Measurements from ENCODE around the gene S100A11.

S100A11 gene

DNA sequence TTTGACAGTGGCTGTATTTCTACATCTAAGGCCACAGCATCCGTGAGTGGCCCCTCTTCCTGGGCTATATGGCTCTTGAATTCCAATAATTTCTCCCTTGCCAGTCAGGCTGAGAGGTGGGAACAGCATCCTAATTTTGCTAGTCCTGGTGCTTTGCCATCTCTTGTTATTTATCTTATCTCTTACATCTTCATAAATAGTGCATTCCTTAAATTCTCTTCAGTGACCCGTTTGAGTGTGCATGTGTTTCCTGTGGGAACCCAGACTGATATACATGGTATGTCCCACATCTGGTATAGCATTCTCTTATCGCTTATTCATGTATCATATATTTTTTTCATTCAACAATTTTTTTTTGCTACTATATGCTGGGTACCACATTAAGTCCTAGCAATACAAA is 9.9 kb downstream of the S100A11 start:
- H3K27ac ChIP-seq = no peak overlapping the region
- TF ChIP-seq, protein P1, sequence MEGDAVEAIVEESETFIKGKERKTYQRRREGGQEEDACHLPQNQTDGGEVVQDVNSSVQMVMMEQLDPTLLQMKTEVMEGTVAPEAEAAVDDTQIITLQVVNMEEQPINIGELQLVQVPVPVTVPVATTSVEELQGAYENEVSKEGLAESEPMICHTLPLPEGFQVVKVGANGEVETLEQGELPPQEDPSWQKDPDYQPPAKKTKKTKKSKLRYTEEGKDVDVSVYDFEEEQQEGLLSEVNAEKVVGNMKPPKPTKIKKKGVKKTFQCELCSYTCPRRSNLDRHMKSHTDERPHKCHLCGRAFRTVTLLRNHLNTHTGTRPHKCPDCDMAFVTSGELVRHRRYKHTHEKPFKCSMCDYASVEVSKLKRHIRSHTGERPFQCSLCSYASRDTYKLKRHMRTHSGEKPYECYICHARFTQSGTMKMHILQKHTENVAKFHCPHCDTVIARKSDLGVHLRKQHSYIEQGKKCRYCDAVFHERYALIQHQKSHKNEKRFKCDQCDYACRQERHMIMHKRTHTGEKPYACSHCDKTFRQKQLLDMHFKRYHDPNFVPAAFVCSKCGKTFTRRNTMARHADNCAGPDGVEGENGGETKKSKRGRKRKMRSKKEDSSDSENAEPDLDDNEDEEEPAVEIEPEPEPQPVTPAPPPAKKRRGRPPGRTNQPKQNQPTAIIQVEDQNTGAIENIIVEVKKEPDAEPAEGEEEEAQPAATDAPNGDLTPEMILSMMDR (conservative IDR thresholded peaks at IDR 0.05) = no peak
- TF ChIP-seq ZFX (IDR thresholded peaks at IDR 0.05) = no peak

DNA sequence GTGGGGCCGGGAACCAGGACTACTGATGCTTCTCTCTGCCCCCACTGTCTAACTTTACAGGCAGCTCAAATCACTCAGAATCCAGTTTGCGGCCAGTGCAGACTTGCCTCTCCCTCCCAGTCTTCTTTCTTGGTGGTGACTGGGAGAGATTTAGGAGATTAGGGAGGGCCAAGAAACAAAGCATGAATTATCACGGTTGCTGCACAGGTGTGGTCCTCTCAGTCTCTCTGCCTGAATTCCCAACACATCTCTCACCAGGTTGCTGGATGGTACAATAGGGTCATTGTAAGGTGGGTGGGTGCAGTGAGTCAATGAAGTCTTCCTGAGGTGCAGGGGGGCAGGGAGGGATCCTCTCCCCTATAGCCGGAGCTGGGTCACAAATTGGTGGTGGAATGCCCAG is 12.6 kb downstream of the S100A11 start:
- H3K27ac ChIP-seq = no peak overlapping the region
- TF ChIP-seq ZFX (IDR thresholded peaks at IDR 0.05) = no peak
- TF ChIP-seq, protein P1 (conservative IDR thresholded peaks at IDR 0.05) = no peak

DNA sequence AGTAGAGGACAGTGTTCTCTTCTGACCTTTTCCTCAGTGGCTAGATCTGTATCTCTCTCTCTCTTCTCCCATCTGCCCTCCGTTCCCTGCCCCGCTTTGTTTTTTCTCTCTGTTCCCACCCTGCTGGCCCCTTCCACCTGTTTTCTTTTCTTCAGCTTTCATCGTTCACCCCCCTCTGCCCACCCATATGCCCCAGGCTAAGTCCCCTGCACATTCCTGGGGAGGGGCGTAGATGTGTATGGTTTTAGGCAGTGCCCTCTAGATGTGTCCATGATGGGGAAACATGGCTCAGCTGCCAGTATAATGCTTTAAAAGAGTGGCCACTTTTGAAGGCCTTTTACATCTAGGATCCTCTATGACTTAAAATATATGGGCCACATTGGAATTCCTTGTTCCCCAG is 13.6 kb downstream of the S100A11 start:
- TF ChIP-seq ZFX (IDR thresholded peaks at IDR 0.05) = no peak
- TF ChIP-seq, protein P1 (conservative IDR thresholded peaks at IDR 0.05) = no peak
- no peak overlapping the region for H3K27ac ChIP-seq

DNA sequence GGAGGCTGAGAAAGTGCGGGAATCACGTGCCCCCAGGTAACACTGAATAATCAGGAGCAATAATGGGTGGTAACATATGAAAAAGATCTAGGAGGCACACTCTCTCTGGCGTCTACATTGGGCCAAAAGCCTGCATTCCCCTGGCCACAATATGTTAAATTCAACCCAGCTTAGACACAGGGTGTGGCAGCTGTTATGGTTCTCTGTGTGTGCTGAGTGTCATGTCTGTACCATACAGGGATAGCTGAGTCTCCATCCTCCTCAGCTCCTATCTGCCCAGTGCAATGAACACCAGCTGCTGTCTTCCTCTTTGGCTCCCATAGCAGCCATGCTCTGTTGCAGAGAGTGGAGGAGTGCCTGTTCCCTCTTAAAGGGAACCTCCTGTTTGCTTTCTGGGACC is 14.3 kb downstream of the S100A11 start:
- no peak for TF ChIP-seq ZFX (IDR thresholded peaks at IDR 0.05)
- TF ChIP-seq, protein P1 (conservative IDR thresholded peaks at IDR 0.05) = no peak
- H3K27ac ChIP-seq = no peak overlapping the region

DNA sequence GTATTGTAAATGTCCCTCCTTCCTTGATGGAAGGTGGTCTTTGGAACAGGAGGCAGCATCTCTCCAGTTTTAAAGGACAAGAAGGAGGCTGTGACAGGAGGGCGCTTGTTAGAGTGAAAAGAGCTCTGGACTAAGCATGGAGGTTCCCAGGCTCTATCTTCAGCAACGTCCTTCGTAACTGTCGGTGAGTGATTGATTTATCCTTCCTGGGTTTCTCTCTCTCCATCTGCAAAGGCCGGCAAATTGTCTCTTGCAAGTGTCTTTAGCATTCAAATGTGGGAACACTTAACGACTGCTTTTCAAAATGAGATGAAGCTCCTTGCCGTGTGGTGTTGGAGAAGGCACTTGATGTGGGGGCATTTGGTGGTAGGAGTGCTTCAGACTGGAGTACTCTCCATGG is 15.2 kb downstream of the S100A11 start:
- no peak overlapping the region for H3K27ac ChIP-seq
- no peak for TF ChIP-seq ZFX (IDR thresholded peaks at IDR 0.05)
- TF ChIP-seq, protein P1 (conservative IDR thresholded peaks at IDR 0.05) = no peak

DNA sequence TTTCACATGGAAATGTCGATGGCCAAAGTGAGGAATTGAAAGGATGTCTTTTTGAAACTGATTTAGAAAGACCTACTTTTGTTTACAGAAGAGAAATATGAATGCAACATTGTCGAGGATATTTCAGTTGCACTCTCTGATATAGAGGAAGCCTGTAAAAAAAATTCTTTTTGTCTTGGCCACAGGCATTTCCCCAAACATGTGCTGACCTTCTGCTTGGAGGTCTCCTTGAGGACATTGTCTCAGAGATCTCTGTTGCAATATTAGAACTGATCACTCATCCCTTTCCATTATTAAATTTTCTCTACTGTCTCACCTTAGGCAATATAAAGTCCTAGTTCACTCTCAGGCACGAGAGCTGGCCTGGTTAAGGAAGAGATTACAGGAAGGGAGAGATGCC is 16.0 kb downstream of the S100A11 start:
- no peak for TF ChIP-seq ZFX (IDR thresholded peaks at IDR 0.05)
- TF ChIP-seq, protein P1 (conservative IDR thresholded peaks at IDR 0.05) = no peak
- no peak overlapping the region for H3K27ac ChIP-seq

DNA sequence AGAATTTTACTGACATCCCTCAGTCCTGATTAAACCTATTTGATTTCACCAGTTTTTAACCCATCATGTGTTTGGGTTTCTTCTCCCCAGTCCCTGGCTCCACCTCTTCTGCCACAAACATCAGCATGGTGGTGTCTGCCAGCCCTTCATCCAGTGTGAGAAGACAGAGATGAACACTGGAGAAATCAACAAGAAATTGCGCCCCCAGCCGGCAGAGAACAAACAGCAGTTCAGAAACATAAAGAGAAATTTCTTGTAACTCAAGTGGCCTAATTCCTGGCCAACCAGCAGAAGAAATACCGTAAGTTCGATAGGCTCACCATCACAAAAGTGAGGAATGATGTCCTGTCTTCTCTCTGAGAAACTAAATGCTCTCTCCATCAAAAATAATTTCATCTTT is 18.3 kb downstream of the S100A11 start:
- no peak for TF ChIP-seq ZFX (IDR thresholded peaks at IDR 0.05)
- TF ChIP-seq, protein P1 (conservative IDR thresholded peaks at IDR 0.05) = peak; percentile 35
- H3K27ac ChIP-seq = no peak overlapping the region

Data from C4-2B (cell line).